ENCODE measurements around the gene PPP6R2. TPM values are rescaled to one million over a fixed set of nuclear protein-coding genes. Genes with fewer than 3 reads are reported as not detected.

PPP6R2 gene
- total and polyA plus RNA-seq, 9 of the 15 experiments (the other 6 are each of a cell fraction or from before 2014, with no cell fraction given) = 0.32 to 39.8 (median 21.4) TPM

- Histone ChIP-seq H3K27me3 (ENCODE audit: control insufficient read depth in 2 of 2, insufficient read depth in 2 of 2, low read length in 2 of 2) (no peaks in the 10 kb centered on the region), H3K9ac (ENCODE audit: insufficient read depth in 1 of 2, low read depth in 2 of 2, low read length in 2 of 2) (peak within 1 kb of the TSS in 1 of 2 experiments; percentile 52; a peak in 1 of 4 replicates), H3K79me2 (ENCODE audit: control insufficient read depth, insufficient read depth, low read length) (no peaks in the 10 kb centered on the region), H3K9me1 (ENCODE audit: control insufficient read depth, insufficient read depth, low read length) (no peaks in the 10 kb centered on the region), H3K9me3 (replicated peaks; ENCODE audit: control insufficient read depth, insufficient read depth, low read depth, low read length) (no peaks in the 10 kb centered on the region), H3K27ac (ENCODE audit: extremely low read depth, low read depth, low read length) (no peak within 1 kb of the TSS), H3K36me3 (ENCODE audit: control insufficient read depth, insufficient read depth, low read length) (no peaks in the 10 kb centered on the region), H4K20me1 (replicated peaks; ENCODE audit: control insufficient read depth, insufficient read depth, low read length) (no peaks in the 10 kb centered on the region), H3K4me2 (ENCODE audit: insufficient read depth, low read length) (no peak within 1 kb of the TSS), H2AFZ (ENCODE audit: low read depth, low read length) (0 out of 2 replicates have a peak within 1 kb of the TSS, but pooled peaks have one; percentile 55), H3K4me1 (replicated peaks in 1 of 2; ENCODE audit: control insufficient read depth in 2 of 2, insufficient read depth in 2 of 2, low read length in 2 of 2) (peaks cover 4 to 60% of the 10 kb centered on the region in 2 experiments; a peak in 3 of 5 replicates), H3K4me3 (no peak within 1 kb of the TSS)
- ATAC-seq (peak; percentile 34), FAIRE-seq (no peak), DNase-seq (ENCODE audit: extremely low read depth in 1 of 4, low spot score in 3 of 4) (peak in 2 of 4 experiments; percentile 14 to 27)
- no TSS peak for BruUV-seq (replicated peaks)
- WGBS (ENCODE audit: insufficient coverage, low coverage, missing lambda C conversion rate) = 46% methylated on average over 16 of the region's 23 CpGs
- POLR2A ChIA-PET = interaction anchor here (0.7 to 1.5 kb wide), 3 partner anchors 11 to 21 kb away, joined by 3 to 6 read pairs (median 3); partner anchors contain the start of genes LMF2 and NCAPH2
- CTCF ChIA-PET (ENCODE audit: low intra/inter-chr PET ratio) = no interaction called here
- intact Hi-C loops (cut with micrococcal nuclease) (no loop called here), in situ Hi-C loops (cut with MboI) (no loop called here)
- TF ChIP-seq NR2C1 (IDR thresholded peaks at IDR 0.05) (no peak), NR2C1 (tag; IDR thresholded peaks at IDR 0.05) (0 out of 2 replicates have a peak, but pooled peaks have one; percentile 36), POLR2G (IDR thresholded peaks at IDR 0.05; ENCODE audit: low read depth, low read length) (peak; percentile 58), ZNF197 (CRISPR knock-in tag; IDR thresholded peaks at IDR 0.05; ENCODE audit: low read depth) (no peak), ZBTB7A (IDR thresholded peaks at IDR 0.05; ENCODE audit: borderline replicate concordance, control insufficient read depth, low read depth, low read length) (peak; percentile 50; the same call in 1 of the 2 replicates), ATF6 (CRISPR knock-in tag; IDR thresholded peaks at IDR 0.05) (no peak)
Measured at GRCh38 chr22:50486561-50487289, 143.6 kb downstream of the PPP6R2 start, which contains the start of gene MIOX. TSS of gene MIOX (plus strand) at chr22:50486859. CDS start at chr22:50486898, 39 bp downstream.
